RWPE2 (cell line): Measurements from ENCODE around the gene RSPH1.

Experiments
- ATAC-seq: fragments of 200-7000 bp; cut with Tn5 transposase; 3 replicates; pipeline ENCODE4 v1.9.1; 2021; ENCODE audit warnings: low read depth
- DNase-seq: peaks from one replicate; pipeline ENCODE4 v3.0.0-alpha.2; 2020; ENCODE audit warnings: low spot score
- H3K27ac ChIP-seq: fragments of 450-650 bp; 2 replicates; pipeline ENCODE4 v1.5.1; 2017; ENCODE audit warnings: mild to moderate bottlenecking; ENCODE audit not compliant: poor library complexity, severe bottlenecking
- H3K27me3 ChIP-seq: fragments of 250-450 bp; sonication (Bioruptor Pico); 2 replicates; pipeline ENCODE4 v1.5.1; 2021; ENCODE audit warnings: mild to moderate bottlenecking, moderate library complexity; ENCODE audit not compliant: insufficient read depth, poor library complexity, severe bottlenecking
- H3K36me3 ChIP-seq: fragments of 250-450 bp; sonication (Bioruptor Pico); 2 replicates; pipeline ENCODE4 v1.5.1; 2020; ENCODE audit warnings: low read depth, mild to moderate bottlenecking, moderate library complexity
- H3K4me1 ChIP-seq: fragments of 250-450 bp; sonication (Bioruptor Pico); 2 replicates; pipeline ENCODE4 v1.5.1; 2021; ENCODE audit warnings: mild to moderate bottlenecking, moderate library complexity; ENCODE audit not compliant: insufficient read depth, poor library complexity, severe bottlenecking
- H3K4me3 ChIP-seq: fragments of 250-450 bp; sonication (Bioruptor Pico); 2 replicates; pipeline ENCODE4 v1.5.1; 2021; ENCODE audit warnings: mild to moderate bottlenecking, moderate library complexity; ENCODE audit not compliant: severe bottlenecking
- H3K9me3 ChIP-seq: fragments of 250-450 bp; sonication (Bioruptor Pico); 2 replicates; pipeline ENCODE4 v1.5.1; 2021; ENCODE audit warnings: mild to moderate bottlenecking, moderate library complexity; ENCODE audit not compliant: severe bottlenecking
- CTCF ChIP-seq: fragments of 450-650 bp; IDR thresholded peaks from one replicate; pipeline ENCODE4 v1.5.1; 2017; ENCODE audit warnings: mild to moderate bottlenecking, moderate library complexity; ENCODE audit not compliant: poor library complexity, severe bottlenecking

The RSPH1 gene

GRCh38 chr21:42522271-42522670 lies 26.2 kb upstream of the RSPH1 start:
- H3K36me3 ChIP-seq = peaks cover 9% of the 10 kb centered on the region
- no peak for TF ChIP-seq CTCF
- H3K4me3 ChIP-seq = no peak overlapping the region
- no peak overlapping the region for H3K27ac ChIP-seq
- no peaks in the 10 kb centered on the region for H3K27me3 ChIP-seq
- no peak for ATAC-seq
- DNase-seq = no peak
- no peaks in the 10 kb centered on the region for H3K9me3 ChIP-seq
- peaks cover 9% of the 10 kb centered on the region for H3K4me1 ChIP-seq

DNA sequence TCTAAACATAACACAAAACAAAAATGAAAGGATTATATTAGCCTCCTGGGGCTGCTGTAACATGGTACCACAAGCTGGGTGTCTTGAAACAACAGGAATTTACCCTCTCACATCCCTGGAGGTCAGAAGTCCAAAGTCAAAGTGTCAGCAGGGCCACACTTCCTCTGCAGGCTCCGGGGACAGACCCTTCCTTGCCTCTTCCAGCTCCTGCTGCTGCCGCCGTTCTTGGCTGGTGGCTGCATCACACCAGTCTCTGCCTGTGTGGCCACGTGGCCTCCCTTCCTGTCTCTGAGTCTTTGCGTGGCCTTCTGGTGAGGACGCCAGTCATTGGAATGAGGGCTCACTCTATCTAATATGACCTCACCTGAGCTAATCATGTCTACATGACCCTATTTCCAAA lies 25.8 kb upstream of the RSPH1 start:
- ATAC-seq = no peak
- no peak overlapping the region for H3K4me3 ChIP-seq
- no peak for DNase-seq
- H3K9me3 ChIP-seq = no peaks in the 10 kb centered on the region
- H3K36me3 ChIP-seq = peaks cover 9% of the 10 kb centered on the region
- H3K27me3 ChIP-seq = no peaks in the 10 kb centered on the region
- H3K4me1 ChIP-seq = peaks cover 9% of the 10 kb centered on the region
- H3K27ac ChIP-seq = no peak overlapping the region
- no peak for TF ChIP-seq CTCF

- H3K9me3 ChIP-seq = no peaks in the 10 kb centered on the region
- no peak overlapping the region for H3K4me3 ChIP-seq
- peaks cover 9% of the 10 kb centered on the region for H3K4me1 ChIP-seq
- DNase-seq (no peak), ATAC-seq (no peak)
- TF ChIP-seq CTCF = no peak
- H3K27me3 ChIP-seq = no peaks in the 10 kb centered on the region
- H3K36me3 ChIP-seq = peaks cover 9% of the 10 kb centered on the region
- no peak overlapping the region for H3K27ac ChIP-seq
Observed at GRCh38 chr21:42521384-42521783, 25.4 kb upstream of the RSPH1 start.

DNA sequence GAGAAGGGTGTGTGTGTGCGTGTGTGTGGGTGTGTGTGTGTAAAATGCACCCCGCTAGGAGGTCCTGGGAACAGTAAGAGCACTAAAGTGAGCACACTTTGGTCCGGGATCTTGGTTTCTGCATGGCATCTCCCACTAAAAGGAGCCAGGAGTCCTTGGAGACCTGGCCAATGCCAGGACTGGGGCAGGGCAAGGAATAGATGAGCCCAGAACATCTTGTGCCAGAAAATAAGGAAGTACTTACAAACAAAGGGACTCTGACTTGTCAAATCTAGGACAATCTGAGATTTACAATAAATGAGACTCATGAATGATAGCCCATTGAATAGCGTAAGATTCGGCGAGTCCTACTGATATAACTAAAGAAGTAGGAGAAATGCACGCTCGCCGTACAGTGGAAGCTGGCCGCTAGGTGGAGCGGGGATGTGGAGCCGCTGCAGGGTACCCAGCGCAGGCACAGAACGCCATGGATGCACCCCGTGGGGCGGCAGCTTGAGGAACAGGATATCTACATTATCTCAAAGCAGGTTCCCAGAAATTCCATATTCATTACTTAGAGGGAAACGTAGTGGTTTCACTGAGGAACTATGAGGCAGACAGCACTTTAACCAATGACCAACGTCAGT lies 24.7 kb upstream of the RSPH1 start:
- Histone ChIP-seq H3K9me3 (no peaks in the 10 kb centered on the region), H3K4me1 (peaks cover 9% of the 10 kb centered on the region), H3K36me3 (peaks cover 9% of the 10 kb centered on the region), H3K4me3 (no peak overlapping the region), H3K27me3 (no peaks in the 10 kb centered on the region), H3K27ac (no peak overlapping the region)
- TF ChIP-seq CTCF = no peak
- ATAC-seq (no peak), DNase-seq (no peak)

- Histone ChIP-seq H3K27ac (no peak overlapping the region), H3K36me3 (peaks cover 9% of the 10 kb centered on the region), H3K4me3 (no peak overlapping the region), H3K27me3 (no peaks in the 10 kb centered on the region), H3K4me1 (peaks cover 12% of the 10 kb centered on the region), H3K9me3 (no peaks in the 10 kb centered on the region)
- no peak for DNase-seq
- TF ChIP-seq CTCF = no peak
- no peak for ATAC-seq
Observed at GRCh38 chr21:42518626-42519025, 22.6 kb upstream of the RSPH1 start.
